Esophagus (tissue), 2 donors: Measurements from ENCODE around the gene PBX1. TPM values are rescaled to one million over a fixed set of nuclear protein-coding genes. Genes with fewer than 3 reads are reported as not detected.

Experiments
- H3K27ac ChIP-seq, 2 donors: one replicate each; pipeline ENCODE4 v1.5.1; 2013; ENCODE audit warnings: low read depth in 2 of 2, mild to moderate bottlenecking in 2 of 2, inconsistent platforms in 1 of 2, low read length in 1 of 2, moderate library complexity in 1 of 2
- H3K27me3 ChIP-seq, 2 donors: one replicate each; pipeline ENCODE4 v1.6.1; 2013; ENCODE audit warnings: low read length in 2 of 2, control low read depth in 1 of 2, mild to moderate bottlenecking in 1 of 2; ENCODE audit not compliant: insufficient read depth in 2 of 2, control insufficient read depth in 1 of 2
- H3K36me3 ChIP-seq, 2 donors: one replicate each; pipeline ENCODE4 v1.6.1; 2013; ENCODE audit warnings: low read length in 1 of 2; ENCODE audit not compliant: control insufficient read depth in 2 of 2, insufficient read depth in 2 of 2
- H3K4me1 ChIP-seq, 2 donors: one replicate each; pipeline ENCODE4 v1.6.1; 2013; ENCODE audit warnings: low read length in 1 of 2; ENCODE audit not compliant: control insufficient read depth in 2 of 2, insufficient read depth in 2 of 2
- H3K4me3 ChIP-seq, 2 donors: one replicate each; pipeline ENCODE4 v1.5.1; 2013; ENCODE audit warnings: low read length in 2 of 2, mild to moderate bottlenecking in 2 of 2, low read depth in 1 of 2, moderate library complexity in 1 of 2
- H3K9me3 ChIP-seq, 2 donors: one replicate each; pipeline ENCODE4 v1.6.1; 2013; ENCODE audit warnings: mild to moderate bottlenecking in 2 of 2, low read depth in 1 of 2, low read length in 1 of 2, moderate library complexity in 1 of 2; ENCODE audit not compliant: control insufficient read depth in 2 of 2, insufficient read depth in 1 of 2
- WGBS, 2 donors: extraction: QIAGEN DNeasy Blood & Tissue Kit; methylation state at CpG; one replicate each; pipeline ENCODE4 v1.1.7; 2013; 5-methylcytosine and 5-hydroxymethylcytosine counted together
- polyA plus RNA-seq, 2 donors: library from polyadenylated mRNA; stranded (reverse); fragments of 200-250 nt; gene quantifications; one replicate each; pipeline ENCODE4 v1.2.3, GENCODE V29; 2013
- donor health status: healthy with polysubstance abuse.
- donor health status: Bipolar disorder and iron deficiency.

The PBX1 gene
- polyA plus RNA-seq, 2 donors: 8.1 to 10.5 TPM

DNA sequence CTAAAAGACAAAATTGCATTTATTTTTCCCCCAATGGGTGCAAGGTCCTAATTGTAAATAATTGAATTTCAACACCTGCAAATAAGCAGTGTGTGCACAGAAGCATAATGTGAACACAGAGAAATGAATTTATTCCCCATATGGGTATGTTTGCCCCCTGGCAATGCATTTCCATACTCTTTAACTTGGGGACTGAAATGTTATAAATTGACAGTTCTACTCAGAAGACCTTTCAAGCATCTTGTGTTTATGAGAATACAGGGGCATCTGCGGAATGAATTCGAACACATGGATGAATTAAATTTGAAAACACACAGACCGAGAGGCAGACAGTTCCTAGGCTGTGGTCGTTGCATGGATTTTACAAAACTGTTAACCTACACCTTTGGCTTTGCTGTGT, 3.5 kb downstream of the PBX1 start:
- peak overlapping the region in 1 of 2 donors; percentile 99 for H3K4me3 ChIP-seq

DNA sequence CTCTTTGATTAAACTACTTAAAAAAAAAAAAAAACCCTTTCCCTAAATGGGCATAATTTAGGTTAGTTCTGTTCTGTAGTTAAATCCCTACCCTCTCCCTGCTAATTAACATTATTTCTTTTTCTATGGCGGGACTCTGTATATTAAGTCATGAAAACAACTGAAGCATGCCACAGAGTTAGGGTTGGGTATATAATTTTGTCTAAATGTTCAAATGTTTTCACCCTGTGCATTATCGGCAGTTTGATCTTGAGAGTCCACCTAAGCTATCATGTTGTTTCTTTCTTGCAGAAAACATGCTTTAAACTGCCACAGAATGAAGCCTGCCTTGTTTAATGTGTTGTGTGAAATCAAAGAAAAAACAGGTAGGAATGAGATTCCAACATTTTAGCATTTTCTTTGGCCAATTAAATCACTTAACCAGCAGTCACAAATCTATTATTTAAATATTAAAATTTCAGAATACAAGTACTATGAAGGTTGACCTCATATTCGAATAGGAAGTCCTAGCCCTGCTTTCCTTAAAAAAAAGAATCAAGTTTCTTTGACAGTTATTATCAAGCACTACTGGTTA, 4.0 kb downstream of the PBX1 start:
- H3K27ac ChIP-seq: peak overlapping the region in 1 of 2 donors; percentile 48
- WGBS, 2 donors: 17 to 24% methylated on average over 3 of the region's 3 CpGs
- peaks cover 0 to 2% of the 10 kb centered on the region in 2 donors for H3K4me1 ChIP-seq
- no peaks in the 10 kb centered on the region for H3K36me3 ChIP-seq
- H3K9me3 ChIP-seq: no peaks in the 10 kb centered on the region
- no peaks in the 10 kb centered on the region for H3K27me3 ChIP-seq
- peak overlapping the region in 1 of 2 donors; percentile 99 for H3K4me3 ChIP-seq

More for the DNA sequence above, 3.5 kb downstream of the PBX1 start:
- 15 to 20% methylated on average over 4 of the region's 4 CpGs for WGBS, 2 donors
- H3K27ac ChIP-seq: peak overlapping the region in 1 of 2 donors; percentile 2
- H3K9me3 ChIP-seq: no peaks in the 10 kb centered on the region
- H3K4me1 ChIP-seq: no peaks in the 10 kb centered on the region
- no peaks in the 10 kb centered on the region for H3K27me3 ChIP-seq
- no peaks in the 10 kb centered on the region for H3K36me3 ChIP-seq

DNA sequence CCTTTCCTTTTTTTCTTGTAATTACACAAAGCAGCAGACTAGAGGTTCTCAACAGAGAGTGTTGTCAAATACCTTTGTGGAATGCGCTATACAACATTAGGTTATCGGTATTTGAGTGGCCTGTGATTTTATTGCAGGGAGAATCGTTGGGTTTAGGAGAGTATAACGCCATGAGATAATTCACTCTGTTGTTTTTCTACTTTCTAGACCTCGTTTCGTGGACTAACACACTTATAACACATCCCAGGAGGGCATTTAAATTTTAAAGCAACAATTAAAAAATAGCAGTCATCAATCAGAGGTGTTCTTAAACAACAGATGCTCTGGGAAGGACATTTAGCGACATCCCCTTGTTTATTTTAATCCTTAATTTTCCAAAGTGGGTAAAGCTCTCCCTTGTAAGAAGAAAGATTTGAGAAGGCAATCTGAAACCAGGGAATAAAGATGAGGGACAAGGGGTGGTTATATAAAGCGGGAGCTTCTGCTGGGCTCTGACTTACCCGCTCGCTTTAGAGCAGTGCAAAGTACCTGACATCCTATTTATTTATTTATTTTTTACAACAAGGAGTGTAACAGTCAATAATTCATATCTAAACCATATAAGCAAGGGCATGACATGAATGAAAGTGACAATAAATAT, 4.9 kb downstream of the PBX1 start:
- Histone ChIP-seq H3K27me3 (no peaks in the 10 kb centered on the region), H3K27ac (peak overlapping the region in 1 of 2 donors; percentile 69), H3K36me3 (no peaks in the 10 kb centered on the region), H3K4me3 (peak overlapping the region in 1 of 2 donors; percentile 99), H3K4me1 (peaks cover 0 to 2% of the 10 kb centered on the region in 2 donors), H3K9me3 (no peaks in the 10 kb centered on the region)
- WGBS, 2 donors: 23 to 31% methylated on average over 10 of the region's 10 CpGs

DNA sequence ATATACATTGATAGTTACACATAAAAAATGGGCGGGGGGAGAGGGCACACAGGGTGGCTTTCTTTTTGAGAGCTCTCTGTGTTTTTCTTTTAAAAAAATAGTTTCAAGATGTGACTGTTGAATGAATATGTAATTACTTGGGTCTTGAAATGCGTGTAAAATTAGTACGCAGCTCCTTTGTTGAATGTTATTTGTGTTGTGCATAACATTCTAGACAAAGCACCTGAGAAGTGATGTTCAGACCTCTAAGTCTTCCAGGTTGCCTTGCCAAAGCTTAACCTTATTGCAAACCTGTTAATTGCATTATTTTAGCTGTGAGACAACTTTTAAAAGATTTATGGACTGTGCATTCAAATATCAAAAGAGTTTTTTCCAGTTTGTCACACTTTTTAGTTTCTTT, 5.4 kb downstream of the PBX1 start:
- no peaks in the 10 kb centered on the region for H3K9me3 ChIP-seq
- 28 to 50% methylated on average over 3 of the region's 3 CpGs for WGBS, 2 donors
- H3K27me3 ChIP-seq: no peaks in the 10 kb centered on the region
- H3K27ac ChIP-seq: peak overlapping the region in 1 of 2 donors; percentile 65
- H3K4me3 ChIP-seq: peak overlapping the region in 1 of 2 donors; percentile 99
- H3K36me3 ChIP-seq: no peaks in the 10 kb centered on the region
- peaks cover 0 to 2% of the 10 kb centered on the region in 2 donors for H3K4me1 ChIP-seq

DNA sequence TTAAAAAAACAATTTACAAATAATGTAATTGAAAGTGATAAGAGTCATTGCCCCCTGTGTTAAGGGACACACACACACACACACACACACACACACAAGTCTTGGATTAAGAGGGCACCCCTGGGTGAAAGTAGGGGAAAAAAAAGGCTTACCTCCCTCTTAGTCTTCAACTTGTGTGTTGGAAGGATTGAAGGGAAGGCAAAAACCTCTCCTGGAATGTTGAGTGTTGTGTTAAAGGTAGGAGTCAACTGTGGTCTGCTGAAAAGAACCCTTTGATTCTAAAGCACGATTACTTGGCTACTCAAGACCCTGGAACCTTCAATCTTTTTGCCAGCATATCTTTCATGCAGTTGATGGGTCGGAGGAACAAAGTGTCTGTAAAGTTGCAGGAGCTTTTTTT, 6.4 kb downstream of the PBX1 start:
- H3K36me3 ChIP-seq: no peaks in the 10 kb centered on the region
- no peaks in the 10 kb centered on the region for H3K27me3 ChIP-seq
- H3K4me3 ChIP-seq: peak overlapping the region in 1 of 2 donors; percentile 14
- H3K9me3 ChIP-seq: no peaks in the 10 kb centered on the region
- WGBS, 2 donors: 21 to 38% methylated on average over 2 of the region's 2 CpGs
- peak overlapping the region; percentile 55 to 61 for H3K27ac ChIP-seq
- H3K4me1 ChIP-seq: peaks cover 0 to 2% of the 10 kb centered on the region in 2 donors

DNA sequence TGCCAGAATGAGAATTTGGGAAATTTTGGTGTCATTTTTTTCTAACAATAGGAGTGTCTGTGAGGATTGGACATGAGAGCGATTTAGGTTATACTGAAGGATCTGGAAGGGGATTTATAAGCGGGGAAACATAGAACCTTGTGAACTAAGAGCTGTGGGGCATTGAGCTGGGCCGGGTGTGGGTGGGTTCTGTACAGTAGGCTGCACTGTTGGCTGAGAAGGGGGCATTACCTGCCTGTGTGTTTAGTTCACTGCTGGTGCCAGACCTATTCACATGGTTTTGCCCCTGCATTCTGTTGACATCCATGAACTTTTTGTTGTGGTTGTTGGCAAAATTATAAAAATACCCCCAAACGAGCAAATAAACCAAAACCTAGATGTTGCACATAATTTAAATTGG, 8.8 kb downstream of the PBX1 start:
- H3K9me3 ChIP-seq: no peaks in the 10 kb centered on the region
- H3K4me3 ChIP-seq: no peak overlapping the region
- 80 to 85% methylated on average over 4 of the region's 4 CpGs for WGBS, 2 donors
- H3K27me3 ChIP-seq: no peaks in the 10 kb centered on the region
- peaks cover 0 to 2% of the 10 kb centered on the region in 2 donors for H3K4me1 ChIP-seq
- H3K36me3 ChIP-seq: no peaks in the 10 kb centered on the region
- H3K27ac ChIP-seq: no peak overlapping the region

DNA sequence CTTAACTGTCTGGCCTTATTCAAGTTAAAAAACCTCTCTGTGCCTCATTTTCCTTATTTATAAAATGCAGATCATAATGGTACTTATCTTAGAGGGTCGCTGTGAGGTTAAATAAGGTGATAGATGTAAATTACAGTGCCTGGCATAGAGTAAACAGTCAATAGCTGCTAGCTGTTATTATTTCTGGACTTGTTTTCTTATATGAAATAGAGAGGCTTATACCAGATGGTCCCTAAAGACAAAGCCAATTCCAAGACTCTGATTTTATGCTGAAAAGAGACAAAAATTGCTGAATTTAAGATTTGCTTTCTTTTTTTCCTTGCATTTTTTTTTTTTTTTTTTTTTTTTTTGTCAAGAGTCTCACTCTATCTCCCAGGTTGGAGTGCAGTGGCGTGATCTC, 10.3 kb downstream of the PBX1 start:
- H3K9me3 ChIP-seq: no peaks in the 10 kb centered on the region

DNA sequence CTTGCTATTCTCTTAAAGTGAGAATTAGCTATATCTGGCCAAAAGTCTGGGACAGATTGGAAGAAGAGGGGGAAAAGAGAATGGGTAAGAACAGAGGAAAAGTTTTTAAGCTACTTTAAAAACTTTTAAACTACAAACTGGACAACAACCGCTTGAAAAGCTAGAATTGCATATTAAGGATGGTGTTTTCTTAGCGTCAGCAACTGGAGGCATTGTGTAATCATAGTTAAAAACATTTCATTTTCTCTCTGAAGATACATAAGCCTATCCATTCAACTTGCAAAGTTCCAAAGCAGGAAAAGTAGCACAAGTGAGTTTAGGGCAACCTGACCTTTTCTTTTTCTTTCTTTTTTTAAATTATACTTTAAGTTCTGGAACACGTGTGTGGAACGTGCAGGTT, 10.9 kb downstream of the PBX1 start:
- H3K27me3 ChIP-seq: no peaks in the 10 kb centered on the region
- no peaks in the 10 kb centered on the region for H3K36me3 ChIP-seq
- no peak overlapping the region for H3K4me3 ChIP-seq
- 86 to 87% methylated on average over 4 of the region's 4 CpGs for WGBS, 2 donors
- H3K27ac ChIP-seq: peak overlapping the region; percentile 31 to 41
- peaks cover 0 to 2% of the 10 kb centered on the region in 2 donors for H3K4me1 ChIP-seq
- no peaks in the 10 kb centered on the region for H3K9me3 ChIP-seq

More for the DNA sequence above, 10.3 kb downstream of the PBX1 start:
- WGBS, 2 donors: 86% methylated on average over 2 of the region's 2 CpGs
- peaks cover 0 to 2% of the 10 kb centered on the region in 2 donors for H3K4me1 ChIP-seq
- H3K36me3 ChIP-seq: no peaks in the 10 kb centered on the region
- peak overlapping the region in 1 of 2 donors; percentile 41 for H3K27ac ChIP-seq
- no peak overlapping the region for H3K4me3 ChIP-seq
- H3K27me3 ChIP-seq: no peaks in the 10 kb centered on the region

DNA sequence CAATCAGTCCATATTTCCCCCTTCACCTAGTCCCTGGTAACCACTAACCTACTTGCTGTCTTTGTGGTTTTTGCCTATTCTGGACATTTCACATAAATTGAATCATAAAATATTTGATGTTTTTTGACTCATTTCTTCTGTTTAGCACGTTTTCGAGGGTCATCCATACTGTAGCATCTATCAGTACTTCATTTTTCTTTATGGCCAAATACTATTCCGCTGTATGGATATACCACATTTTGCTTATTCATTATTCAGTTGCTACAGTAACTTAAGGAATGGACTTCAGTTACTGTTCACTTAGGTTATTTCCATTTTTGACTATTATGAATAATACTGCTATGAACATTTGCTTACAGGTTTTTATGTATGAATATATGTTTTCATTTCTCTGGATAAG, 12.3 kb downstream of the PBX1 start:
- H3K9me3 ChIP-seq: no peaks in the 10 kb centered on the region
- no peak overlapping the region for H3K4me3 ChIP-seq
- H3K27me3 ChIP-seq: no peaks in the 10 kb centered on the region
- peaks cover 0 to under 1% of the 10 kb centered on the region in 2 donors for H3K36me3 ChIP-seq
- peaks cover 0 to 2% of the 10 kb centered on the region in 2 donors for H3K4me1 ChIP-seq
- H3K27ac ChIP-seq: no peak overlapping the region
- WGBS, 2 donors: 90 to 92% methylated on average over 3 of the region's 3 CpGs
